ENCODE results near the gene FOXD4L1. TPM values are rescaled to one million over a fixed set of nuclear protein-coding genes. Genes with fewer than 3 reads are reported as not detected.
"Not testable (repeated sequence)": the region's sequence is repeated elsewhere in the genome, so short reads cannot be mapped to it uniquely, and the experiment has no call there.

Gene FOXD4L1
- total and polyA plus RNA-seq, 12 donors, result 0.07 to 5.0 (median 0.28) TPM; not detected in 3

DNA sequence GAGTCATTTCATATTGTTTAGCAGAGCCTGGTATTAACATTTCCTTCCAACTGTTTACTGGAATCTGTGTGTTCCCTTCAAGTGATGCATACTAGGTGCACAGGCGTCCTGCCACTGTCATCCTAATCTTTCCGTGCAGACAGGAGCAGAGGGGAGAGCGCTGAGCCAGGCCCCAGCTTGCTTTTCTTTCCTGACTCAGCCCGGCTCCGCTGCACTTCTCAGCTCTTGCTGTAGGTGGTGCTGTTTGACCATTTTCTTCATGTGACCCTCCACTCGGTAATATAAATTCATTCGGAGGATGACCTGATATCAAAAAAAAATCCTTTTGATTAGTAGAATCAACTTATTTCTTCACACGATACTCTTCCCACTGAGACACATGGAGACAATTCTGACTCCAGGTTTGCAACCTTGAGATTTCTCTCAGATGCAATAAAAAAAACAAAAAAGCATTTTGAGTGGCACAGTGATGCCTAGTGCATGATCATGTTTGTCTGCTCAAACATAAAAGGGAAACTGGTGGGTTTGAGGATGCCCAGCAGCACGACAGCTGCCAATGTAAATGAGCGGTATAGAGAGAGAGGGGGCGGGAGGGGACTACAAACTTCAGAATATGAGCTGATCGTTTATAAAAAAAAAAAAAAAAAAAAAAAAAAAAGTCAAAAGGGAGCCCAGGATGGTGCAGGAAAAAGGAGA lies 29.0 kb downstream of the FOXD4L1 start:
- H3K36me3 ChIP-seq (replicated peaks in 1 of 2); H3K27me3 ChIP-seq; intact Hi-C loops (cut with DNase I); H3K9me3 ChIP-seq (replicated peaks in 1 of 3); H3K4me3 ChIP-seq; H3K27ac ChIP-seq; H3K4me1 ChIP-seq (replicated peaks in 1 of 2); DNase-seq: not testable (repeated sequence)
- TF ChIP-seq, protein P1, sequence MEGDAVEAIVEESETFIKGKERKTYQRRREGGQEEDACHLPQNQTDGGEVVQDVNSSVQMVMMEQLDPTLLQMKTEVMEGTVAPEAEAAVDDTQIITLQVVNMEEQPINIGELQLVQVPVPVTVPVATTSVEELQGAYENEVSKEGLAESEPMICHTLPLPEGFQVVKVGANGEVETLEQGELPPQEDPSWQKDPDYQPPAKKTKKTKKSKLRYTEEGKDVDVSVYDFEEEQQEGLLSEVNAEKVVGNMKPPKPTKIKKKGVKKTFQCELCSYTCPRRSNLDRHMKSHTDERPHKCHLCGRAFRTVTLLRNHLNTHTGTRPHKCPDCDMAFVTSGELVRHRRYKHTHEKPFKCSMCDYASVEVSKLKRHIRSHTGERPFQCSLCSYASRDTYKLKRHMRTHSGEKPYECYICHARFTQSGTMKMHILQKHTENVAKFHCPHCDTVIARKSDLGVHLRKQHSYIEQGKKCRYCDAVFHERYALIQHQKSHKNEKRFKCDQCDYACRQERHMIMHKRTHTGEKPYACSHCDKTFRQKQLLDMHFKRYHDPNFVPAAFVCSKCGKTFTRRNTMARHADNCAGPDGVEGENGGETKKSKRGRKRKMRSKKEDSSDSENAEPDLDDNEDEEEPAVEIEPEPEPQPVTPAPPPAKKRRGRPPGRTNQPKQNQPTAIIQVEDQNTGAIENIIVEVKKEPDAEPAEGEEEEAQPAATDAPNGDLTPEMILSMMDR (IDR thresholded peaks at IDR 0.05), result peak in 3 of 6 experiments; percentile 12 to 22 (median 14)
- 3 to 13% (median 10%) methylated on average over 3 to 6 of the region's 12 CpGs for WGBS, 4 donors

GRCh38 chr2:113528126-113528525 lies 29.7 kb downstream of the FOXD4L1 start:
- H3K27me3 ChIP-seq; H3K4me3 ChIP-seq; H3K36me3 ChIP-seq (replicated peaks in 1 of 2); H3K9me3 ChIP-seq (replicated peaks in 1 of 3); intact Hi-C loops (cut with DNase I); H3K4me1 ChIP-seq (replicated peaks in 1 of 2); H3K27ac ChIP-seq; DNase-seq: not testable (repeated sequence)
- WGBS, 4 donors, result 56 to 68% (median 62%) methylated on average over 3 to 5 of the region's 5 CpGs

DNA sequence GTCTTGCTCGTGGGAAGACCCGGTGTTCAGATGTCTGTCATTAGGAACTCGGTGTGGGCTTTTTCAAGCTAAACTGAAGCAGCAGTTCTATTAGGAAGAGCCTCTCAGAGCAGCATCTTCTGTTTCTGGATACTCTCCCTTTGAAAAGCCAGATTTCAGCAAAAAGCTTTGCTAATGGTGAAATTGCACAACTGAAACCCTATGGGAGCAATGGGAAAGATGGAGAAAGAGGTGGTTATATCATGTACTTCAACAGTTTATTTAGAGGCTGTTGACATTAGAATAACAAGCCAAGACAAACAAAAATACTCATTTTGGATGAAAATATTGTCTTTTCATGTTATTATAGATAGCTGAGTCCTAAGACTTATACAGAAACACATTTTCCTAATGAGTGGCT lies 30.4 kb downstream of the FOXD4L1 start:
- H3K4me1 ChIP-seq (replicated peaks in 1 of 2); H3K4me3 ChIP-seq; H3K27ac ChIP-seq; H3K27me3 ChIP-seq; DNase-seq; H3K9me3 ChIP-seq (replicated peaks in 1 of 3); H3K36me3 ChIP-seq (replicated peaks in 1 of 2); intact Hi-C loops (cut with DNase I): not testable (repeated sequence)
- 50 to 82% (median 64%) methylated on average over 2 to 3 of the region's 3 CpGs for WGBS, 4 donors

- H3K27ac ChIP-seq; intact Hi-C loops (cut with DNase I); H3K36me3 ChIP-seq (replicated peaks in 1 of 2); DNase-seq; H3K4me3 ChIP-seq; H3K27me3 ChIP-seq; H3K4me1 ChIP-seq (replicated peaks in 1 of 2); H3K9me3 ChIP-seq (replicated peaks in 1 of 3): not testable (repeated sequence)
- 90 to 100% methylated on average over 1 to 2 of the region's 4 CpGs; no CpG with 5 or more reads in 2 of the 4 donors for WGBS, 4 donors
Observed at GRCh38 chr2:113532991-113533390, 34.5 kb downstream of the FOXD4L1 start.

DNA sequence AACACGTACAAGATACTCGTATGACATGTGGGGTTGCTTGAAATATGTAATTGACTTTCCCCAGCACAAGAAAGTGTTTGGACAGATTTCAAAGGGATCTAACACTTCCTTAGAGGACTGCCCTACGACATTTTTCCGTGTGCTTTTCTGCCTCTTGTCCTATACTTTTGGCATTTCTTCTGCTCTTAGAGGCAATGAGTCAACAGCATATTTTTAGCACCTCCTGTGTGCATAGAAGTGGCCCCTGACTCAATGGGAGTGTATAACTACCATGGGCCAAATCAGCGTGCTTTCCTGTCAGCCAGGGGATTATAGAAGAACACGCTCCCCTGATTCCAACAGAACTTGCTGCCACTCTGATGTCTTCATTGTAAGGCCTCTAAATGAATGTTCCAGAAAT lies 38.1 kb downstream of the FOXD4L1 start:
- H3K4me1 ChIP-seq (replicated peaks in 1 of 2); H3K27me3 ChIP-seq; H3K36me3 ChIP-seq (replicated peaks in 1 of 2); H3K4me3 ChIP-seq; DNase-seq; H3K27ac ChIP-seq; H3K9me3 ChIP-seq (replicated peaks in 1 of 3); intact Hi-C loops (cut with DNase I): not testable (repeated sequence)
- 74 to 84% (median 79%) methylated on average over 6 of the region's 6 CpGs for WGBS, 4 donors

GRCh38 chr2:113540834-113541203 lies 42.4 kb downstream of the FOXD4L1 start:
- DNase-seq; H3K4me3 ChIP-seq; H3K27me3 ChIP-seq; H3K9me3 ChIP-seq (replicated peaks in 1 of 3); intact Hi-C loops (cut with DNase I); H3K36me3 ChIP-seq (replicated peaks in 1 of 2); H3K27ac ChIP-seq; H3K4me1 ChIP-seq (replicated peaks in 1 of 2): not testable (repeated sequence)
- 7 to 28% (median 11%) methylated on average over 3 to 5 of the region's 5 CpGs for WGBS, 4 donors
